GM21360 (cell line): ENCODE data around the gene NTM.

ENCODE experiments used
- ATAC-seq: cut with Tn5 transposase; IDR thresholded peaks from one replicate; pipeline ENCODE4 v1.9.1; 2021; ENCODE audit warnings: mild to moderate bottlenecking, moderate library complexity; ENCODE audit not compliant: unreplicated experiment

The NTM gene

DNA sequence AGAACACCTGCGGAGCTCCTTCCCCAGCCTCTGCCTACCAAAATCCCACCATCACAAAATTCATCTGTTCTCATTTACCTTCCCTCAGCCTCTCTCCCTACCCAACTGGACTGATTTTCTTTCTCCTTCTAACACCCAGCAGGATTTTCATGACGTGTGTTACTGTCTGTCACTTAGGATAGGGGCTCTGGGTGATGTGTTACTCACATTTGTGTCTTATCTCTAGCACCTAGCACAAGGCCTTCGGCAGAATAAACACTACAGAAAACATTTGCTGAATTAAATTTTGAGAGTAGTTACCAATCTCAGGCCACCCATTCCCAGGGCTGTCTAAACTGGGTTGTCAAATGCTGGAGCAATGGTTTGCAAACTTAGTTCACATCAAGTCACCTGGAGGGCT is 88.0 kb downstream of the NTM start:
- ATAC-seq: no peak

DNA sequence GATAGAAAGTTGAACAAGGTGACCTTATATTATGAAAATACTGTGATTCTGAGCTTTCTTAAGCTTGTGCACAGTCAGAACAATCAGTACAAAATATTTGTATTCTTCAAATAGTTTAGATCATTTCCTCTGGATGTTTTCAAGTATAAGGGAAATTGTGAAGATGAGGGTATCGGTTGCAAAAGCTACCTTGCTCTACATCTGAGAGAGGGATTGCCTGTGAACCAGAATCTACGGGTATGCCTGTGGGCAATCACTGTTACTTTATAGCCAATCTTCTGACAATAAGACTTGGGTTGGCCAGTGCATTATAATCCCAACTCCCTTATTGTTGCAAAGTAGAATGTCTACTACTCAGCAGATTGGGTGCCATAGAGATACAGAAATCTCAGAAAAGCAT is 90.5 kb downstream of the NTM start:
- ATAC-seq: no peak

GRCh38 chr11:131462622-131463021 is 92.2 kb downstream of the NTM start:
- no peak for ATAC-seq

DNA sequence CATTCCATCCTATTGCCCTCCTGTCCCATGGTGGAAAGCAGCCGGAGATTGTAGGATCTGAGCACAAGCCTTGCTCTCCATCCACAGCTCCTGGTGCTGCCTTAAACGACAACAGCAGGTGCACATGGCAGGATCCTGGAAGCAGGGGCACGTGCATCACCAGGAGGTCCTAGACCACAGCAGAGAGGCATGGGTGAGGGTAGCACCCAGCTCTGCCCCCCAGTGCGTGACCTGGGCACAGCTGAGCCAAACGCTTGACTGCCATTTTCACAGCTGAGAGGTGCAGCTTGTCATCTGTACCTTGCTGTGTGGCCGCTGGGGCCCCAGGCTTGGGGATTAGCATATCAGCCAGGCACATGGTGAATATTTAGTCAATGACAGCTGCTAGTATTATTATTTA is 92.7 kb downstream of the NTM start:
- no peak for ATAC-seq

DNA sequence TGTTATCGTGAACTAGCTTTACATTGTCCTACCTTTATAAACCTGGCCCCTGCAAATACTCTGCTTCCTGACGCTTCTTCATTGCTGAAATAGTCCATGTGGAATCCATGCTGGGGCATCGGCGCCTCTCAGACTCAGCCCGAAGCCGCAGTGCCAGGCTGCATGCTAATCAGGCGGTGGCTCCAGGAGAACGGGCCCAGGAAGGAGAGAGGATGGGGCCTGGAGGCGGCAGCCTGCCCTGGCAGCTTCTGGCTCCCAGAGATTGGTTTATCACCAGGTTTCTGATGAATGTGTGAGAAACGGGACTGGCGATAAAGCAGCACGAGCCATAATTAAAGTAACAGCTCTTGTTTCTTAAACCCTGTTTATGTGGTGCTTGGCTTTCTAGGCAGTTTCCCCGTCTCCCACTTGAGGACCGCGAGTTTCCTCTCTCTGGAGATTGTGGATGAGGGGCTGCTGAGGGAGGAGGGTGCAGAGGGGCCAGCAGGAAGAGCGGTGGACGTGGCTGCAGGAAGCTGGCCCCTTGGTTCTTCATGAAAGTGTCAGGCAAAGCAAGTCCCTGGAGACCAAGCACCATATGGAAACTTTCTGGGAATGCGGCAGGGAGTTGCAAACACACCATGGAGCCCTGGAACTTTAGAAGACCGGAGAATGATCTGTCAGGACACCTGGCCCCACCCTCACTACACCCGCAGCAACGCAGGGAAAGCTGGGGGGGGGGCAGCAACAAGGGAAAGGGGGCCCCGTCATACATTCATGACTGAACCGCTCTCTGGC is 93.4 kb downstream of the NTM start:
- ATAC-seq: no peak

DNA sequence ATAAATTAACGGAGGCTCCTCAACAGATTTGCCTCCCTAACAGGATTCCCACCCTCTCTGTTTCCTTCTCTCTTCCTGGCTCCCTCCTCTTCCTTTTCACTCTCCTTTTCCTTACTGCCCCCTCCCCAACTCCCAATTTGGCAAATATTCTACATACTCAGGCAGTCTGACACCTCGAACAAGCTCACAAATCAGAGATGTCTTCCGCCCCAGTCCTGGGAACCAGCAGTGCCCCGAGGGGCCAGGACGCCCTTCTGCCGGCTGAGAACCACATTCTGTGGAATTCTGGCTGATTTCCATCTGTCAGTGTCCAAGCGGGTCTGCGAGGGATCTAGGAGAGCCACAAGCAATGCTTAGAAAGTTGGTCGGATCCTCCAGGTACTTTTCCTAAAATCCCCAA is 94.0 kb downstream of the NTM start:
- no peak for ATAC-seq

- no peak for ATAC-seq
These were observed 94.6 kb downstream of the NTM start for GRCh38 chr11:131465039-131465438.

- ATAC-seq: no peak
These were observed 95.3 kb downstream of the NTM start for GRCh38 chr11:131465746-131466145.

DNA sequence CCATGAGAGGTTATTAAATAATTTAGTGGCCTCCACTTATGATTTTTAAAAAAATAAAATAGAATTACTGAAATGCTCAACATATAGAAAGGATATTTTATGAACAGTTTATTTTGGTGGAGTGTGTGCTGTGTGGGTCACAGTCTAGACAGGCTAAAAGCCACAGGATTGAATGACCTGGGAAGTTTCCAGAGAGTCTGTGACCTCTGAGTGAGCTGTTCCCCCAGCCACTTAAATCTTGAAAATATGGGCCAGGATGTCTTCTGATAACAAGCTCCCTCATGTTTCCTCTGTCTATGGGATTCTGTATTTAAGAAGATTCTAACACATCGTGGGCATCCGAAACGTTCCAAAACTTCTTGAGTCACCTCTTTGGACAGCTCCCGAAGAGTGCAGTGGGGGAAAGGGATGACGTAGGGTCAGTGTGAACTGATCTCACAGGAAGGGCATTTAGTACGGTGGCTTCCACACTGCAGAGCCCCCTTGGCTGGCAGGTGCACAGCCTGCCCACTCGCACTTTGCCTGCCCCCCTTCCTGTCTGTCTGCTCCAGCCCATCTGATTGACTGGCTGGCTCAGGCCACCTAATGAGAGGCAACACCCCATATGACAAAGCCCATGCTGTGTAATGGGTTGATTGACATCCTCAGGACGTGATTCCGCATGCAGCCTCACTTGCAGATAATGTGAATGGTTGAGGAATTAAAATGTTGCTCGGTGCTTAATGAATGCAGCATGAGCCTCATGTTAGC is 97.4 kb downstream of the NTM start:
- ATAC-seq: no peak

GRCh38 chr11:131468565-131468964 is 98.2 kb downstream of the NTM start:
- no peak for ATAC-seq

- ATAC-seq: no peak
These were observed 100.0 kb downstream of the NTM start for GRCh38 chr11:131470216-131470925.

GRCh38 chr11:131471976-131472375 is 101.6 kb downstream of the NTM start:
- no peak for ATAC-seq

- ATAC-seq: no peak
These were observed 104.5 kb downstream of the NTM start for GRCh38 chr11:131474947-131475346.

GRCh38 chr11:131476266-131476665 is 105.9 kb downstream of the NTM start:
- no peak for ATAC-seq

- ATAC-seq: no peak
These were observed 107.9 kb downstream of the NTM start for GRCh38 chr11:131478341-131478740.

DNA sequence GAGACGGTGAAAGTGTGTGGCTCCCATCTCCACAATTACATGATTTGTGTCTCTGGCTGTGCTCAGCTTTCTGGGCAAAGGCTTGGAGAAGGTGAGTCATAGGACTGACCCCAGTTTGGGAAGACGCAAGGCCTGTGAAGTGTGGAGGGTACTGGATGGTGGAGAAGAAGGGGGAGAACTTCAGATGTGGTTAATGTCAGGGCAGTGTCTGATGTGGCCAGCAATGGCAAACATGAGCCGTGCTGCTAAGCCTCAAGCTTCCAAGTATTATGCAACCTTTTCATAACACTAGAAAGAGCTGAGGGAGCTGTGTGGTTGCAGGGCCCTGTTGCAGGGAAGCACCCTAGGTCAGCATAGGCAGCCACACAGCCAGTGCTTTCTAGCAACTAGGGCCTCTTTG is 110.9 kb downstream of the NTM start:
- ATAC-seq: no peak

DNA sequence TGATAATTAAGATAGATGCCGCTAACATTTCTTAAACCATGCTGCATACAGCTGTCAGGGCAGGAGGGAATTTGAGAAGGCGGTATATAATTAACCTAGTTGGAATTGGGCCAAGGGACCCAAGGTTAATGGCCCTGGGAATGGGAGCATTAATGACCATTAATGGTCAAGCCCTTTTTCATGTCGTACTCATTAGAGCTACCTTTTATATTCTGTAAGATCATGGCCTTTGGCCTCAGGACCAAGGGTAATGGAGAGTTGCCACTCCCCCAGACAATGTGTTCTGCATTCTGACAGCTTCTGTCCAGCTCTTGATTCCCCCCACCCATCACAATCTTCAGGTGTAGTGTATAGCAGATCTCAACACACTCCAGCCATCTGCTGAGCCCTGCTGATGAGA is 111.6 kb downstream of the NTM start:
- ATAC-seq: no peak

GRCh38 chr11:131483453-131483852 is 113.0 kb downstream of the NTM start:
- ATAC-seq: no peak

DNA sequence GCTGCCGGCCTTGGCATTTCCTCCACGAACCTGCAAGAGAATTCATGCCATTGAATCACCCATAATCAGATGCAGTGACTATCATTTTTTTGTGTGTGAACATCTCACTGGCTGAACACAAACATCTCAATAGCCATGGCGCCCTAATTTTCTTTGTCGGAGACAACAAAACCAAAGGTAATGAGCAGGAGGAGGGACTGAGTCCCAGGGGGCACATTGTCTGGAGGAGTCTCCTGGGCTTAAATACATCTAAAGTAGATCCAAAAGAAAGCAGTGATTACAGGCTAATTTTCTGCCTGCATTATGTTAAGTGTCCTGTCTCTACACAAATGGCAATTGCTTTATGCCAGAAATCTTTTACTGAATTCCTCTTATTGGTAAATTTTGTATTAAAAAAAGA is 113.5 kb downstream of the NTM start:
- ATAC-seq: no peak

DNA sequence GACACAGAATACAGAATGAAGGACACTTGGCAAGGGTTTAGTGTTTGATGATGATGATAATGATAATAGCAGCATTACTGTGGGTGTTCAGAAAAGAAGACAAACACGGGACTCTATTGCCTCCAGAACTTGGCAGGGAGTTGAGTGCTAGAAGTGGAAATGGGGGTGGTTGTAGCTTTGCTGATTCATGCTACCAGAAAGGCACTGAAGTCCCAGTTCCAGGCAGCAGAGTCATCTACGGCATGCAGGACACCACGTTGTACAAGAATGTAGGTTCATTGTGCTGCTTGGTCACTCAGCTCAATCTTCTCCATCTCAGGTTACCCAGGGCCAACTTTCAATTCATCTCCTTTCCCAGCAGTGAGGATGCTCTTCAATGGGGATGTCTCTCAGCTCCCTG is 115.7 kb downstream of the NTM start:
- ATAC-seq: no peak

DNA sequence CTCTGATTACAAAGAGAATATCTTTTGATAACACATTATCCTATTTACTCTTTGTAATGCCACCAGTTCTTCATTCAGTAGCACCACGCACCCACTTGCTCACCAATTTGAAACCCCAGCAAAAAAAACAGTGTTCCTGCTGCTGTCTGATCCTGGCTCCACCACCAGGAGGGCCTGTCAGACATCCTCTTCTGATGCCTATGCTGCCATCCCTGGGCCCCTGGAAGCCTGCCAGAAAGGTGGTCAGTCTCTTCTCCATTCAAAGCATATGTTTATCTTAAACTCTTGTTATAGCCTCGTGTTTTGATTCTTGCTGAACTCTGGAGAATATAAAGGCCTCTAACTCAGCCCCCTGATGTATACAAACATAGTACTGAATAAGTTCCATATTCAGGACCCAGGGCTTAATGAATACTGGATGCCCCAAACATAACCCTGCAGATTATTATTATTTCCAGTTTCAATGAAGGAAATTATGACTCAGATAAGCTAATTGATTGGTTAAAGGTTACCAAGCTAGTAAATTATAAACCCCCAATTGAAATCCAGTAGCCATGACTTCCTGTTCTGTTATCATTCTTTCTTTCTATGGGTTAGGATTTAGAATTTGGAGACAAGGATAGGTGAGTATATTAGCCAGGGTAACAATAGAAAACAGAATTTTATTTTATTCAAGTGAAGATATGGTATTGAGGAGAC is 116.7 kb downstream of the NTM start:
- no peak for ATAC-seq
